Measurements from ENCODE around the gene ZGPAT.
"Not testable (repeated sequence)": the region's sequence is repeated elsewhere in the genome, so short reads cannot be mapped to it uniquely, and the experiment has no call there.

Gene ZGPAT

DNA sequence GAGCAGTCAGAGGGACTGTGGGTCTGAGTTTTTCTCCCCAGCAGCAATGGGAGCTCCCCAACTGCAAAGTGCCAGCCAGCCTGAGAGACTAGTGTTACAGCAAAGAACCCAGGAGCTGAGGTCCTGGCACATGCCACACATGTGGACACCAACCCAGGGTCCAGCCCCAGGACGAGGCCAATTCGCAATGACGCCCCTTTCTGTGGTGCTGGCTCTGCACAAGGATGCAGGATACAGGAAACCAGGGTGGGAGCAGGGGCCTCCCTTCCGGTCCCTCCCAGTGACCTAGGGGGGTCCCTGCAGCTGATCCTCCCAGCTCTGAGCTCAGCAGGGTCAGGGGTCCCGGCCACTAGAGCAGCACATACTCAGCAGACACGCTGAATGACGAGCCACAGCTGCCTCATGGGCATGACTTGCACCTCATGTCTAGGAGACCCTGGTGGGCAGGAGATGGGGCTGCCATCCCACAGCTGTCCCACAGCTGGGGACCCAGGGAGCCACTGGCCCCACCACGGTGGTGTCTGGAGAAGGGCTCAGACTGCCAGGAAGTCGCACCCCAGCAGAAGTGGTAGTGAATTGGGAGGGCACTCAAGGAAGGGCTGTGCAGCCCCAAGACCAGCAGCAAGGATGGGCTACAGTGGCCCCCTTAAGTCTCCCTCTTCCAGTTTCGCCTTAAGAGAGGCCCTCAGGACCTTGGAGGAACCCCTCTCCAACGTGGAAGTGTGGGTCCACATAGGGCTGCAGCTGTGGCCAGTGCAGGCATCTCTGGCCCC is 3.7 kb upstream of the ZGPAT start:
- DNase-seq, result no peak

GRCh38 chr20:63704749-63705117 is 3.1 kb upstream of the ZGPAT start:
- no peak for DNase-seq

- no peak for DNase-seq
Observed at GRCh38 chr20:63705232-63706026, 2.4 kb upstream of the ZGPAT start.

- no peak for DNase-seq
Observed at GRCh38 chr20:63706027-63706695, 1.7 kb upstream of the ZGPAT start.

- peak; percentile 74 to 79 for DNase-seq
Observed at GRCh38 chr20:63706852-63707557, 834 bp upstream of the ZGPAT start.

GRCh38 chr20:63708301-63709148 is 686 bp downstream of the ZGPAT start:
- peak; percentile 37 for DNase-seq

- DNase-seq, result no peak
Observed at GRCh38 chr20:63709149-63709527, 1.3 kb downstream of the ZGPAT start.

DNA sequence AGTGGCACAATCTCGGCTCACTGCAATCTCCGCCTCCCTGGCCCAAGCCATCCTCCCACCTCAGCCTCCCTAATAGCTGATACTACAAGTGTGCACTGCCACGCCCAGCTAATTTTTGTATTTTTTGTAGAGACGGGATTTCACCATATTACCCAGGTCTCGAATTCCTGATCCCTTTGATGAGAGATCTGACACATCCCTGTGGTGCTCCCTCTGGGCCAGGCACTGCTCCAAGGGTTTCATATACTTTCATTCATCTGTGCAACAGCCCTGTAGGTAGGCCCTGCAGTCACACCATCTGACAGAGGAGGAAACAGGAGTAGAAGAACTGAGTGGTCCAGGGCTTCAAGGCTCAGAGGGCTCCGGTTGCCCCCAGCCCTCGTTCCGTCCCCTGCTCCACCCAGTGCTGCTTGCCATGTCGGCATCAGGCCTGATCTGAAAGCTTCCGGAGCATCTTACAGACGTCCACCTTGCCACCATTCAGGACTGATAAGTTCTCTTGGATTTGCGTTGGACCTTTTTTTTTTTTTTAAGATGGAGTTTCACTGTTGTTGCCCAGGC is 3.3 kb downstream of the ZGPAT start:
- no peak for DNase-seq

GRCh38 chr20:63712191-63712590 is 4.4 kb downstream of the ZGPAT start:
- DNase-seq, result no peak

DNA sequence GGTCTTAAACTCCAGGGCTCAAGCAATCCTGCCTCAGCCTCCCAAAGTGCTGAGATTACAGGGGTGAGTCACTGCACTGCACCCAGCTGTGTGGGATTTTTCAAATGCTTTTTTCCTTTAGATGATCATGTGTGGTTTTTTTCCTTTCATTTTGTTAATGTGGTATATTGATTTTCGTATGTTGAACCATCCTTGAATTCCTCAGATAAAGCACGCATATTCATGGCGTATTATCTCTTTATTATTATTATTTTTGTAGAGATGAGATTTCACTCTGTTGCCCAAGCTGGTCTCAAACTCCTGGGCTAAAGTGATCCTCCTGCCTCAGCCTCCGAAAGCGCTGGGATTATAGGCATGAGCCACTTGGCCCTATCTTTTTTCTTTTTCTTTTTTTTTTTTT is 7.0 kb downstream of the ZGPAT start:
- no peak for DNase-seq

DNA sequence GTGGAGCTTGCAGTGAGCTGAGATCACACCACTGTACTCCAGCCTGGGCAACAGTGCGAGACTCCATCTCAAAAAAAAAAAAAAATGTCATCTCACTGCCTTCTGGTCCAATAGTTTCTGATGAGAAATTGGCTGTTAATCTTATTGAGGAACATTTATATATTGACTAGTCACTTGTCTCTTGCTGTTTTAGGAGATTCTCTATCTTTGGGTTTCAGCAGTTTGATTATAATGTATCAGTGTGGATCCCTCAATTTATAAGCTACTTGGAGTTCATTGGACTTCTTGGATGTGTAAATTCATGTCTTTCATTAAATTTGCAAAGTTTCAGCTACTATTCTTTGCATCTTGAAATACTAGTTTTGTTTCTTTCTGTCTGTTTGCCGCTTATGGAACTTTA is 11.2 kb downstream of the ZGPAT start:
- DNase-seq, result no peak

- DNase-seq, result not testable (repeated sequence)
Observed at GRCh38 chr20:63722967-63723622, 15.3 kb downstream of the ZGPAT start.

- DNase-seq, result not testable (repeated sequence)
Observed at GRCh38 chr20:63730189-63730733, 22.4 kb downstream of the ZGPAT start.

GRCh38 chr20:63731410-63731809 is 23.6 kb downstream of the ZGPAT start:
- no peak for DNase-seq

DNA sequence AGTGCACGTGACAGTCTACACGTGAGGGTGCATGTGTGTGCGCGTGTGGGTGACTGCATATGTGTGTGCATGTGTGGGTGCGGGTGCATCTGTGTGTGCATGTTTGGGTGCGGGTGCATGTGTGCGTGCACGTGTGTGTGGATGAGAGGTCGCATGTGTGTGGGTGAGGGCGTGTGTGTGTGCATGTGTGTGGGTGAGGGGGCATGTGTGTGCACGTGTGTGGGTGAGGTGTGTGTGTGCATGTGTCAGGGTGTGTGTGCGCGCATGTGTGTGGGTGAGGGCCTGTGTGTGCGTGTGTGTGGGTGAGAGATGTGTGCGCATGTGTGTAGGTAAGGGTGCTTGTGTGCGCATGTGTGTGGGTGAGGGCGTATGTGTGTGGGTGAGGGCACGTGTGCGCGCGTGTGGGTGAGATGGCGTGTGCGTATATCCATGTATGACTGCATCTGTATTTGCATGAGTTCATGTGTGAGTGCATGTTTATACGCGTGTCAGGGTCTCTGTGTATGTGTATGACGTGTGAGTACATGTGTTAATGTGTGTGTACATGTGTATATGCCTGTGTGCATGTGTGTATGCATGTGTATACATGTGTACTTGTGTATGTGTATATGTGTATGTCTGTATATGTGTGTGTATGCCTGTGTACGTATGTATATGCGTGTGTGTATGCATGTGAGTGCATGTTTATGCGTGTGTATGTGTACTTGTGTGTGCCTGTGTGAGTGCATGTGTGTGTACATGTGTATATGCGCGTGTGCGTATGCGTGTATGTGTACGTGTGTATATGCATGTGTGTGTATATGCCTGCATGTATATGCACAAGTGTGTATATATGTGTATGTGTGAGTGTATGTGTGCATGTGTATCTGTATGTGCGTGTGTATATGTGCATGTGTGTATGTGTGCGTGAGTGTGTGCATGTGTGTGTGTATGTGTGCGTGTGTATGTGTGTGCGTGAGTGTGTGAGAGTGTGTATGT is 24.6 kb downstream of the ZGPAT start:
- DNase-seq, result no peak

GRCh38 chr20:63733117-63733516 is 25.3 kb downstream of the ZGPAT start:
- DNase-seq, result no peak

DNA sequence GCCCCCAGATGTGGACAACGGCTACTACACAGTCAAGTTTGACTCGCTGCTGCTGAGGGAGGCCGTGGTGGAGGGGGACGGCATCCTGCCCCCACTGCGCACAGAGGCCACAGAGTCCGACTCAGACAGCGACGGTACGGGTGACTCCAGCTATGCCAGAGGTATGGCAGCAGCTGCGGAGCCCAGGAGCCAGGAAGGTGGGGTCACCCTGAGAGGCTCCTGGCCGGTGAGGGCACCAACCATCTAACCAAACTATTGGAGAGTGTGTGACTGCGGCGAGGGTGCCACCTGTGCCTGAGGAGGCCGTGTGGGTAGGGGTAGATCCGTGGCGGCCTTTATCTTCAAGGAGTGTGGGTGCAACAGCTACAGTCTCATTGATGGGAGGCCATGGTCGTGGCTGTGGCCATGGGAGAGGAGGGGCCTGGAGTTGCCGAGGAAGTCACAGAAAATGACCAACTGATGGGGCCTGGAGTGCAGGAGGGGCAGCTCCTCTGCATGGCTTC is 25.8 kb downstream of the ZGPAT start:
- DNase-seq, result no peak

- DNase-seq, result no peak
Observed at GRCh38 chr20:63734111-63734945, 26.5 kb downstream of the ZGPAT start.

Measured in activated T-cell treated with anti-CD3 and anti-CD28 coated beads, Interleukin-2, amount 50 U/mL, for 48 hours (primary cell).